Measurements from ENCODE around the gene ZNF189. TPM values are rescaled to one million over a fixed set of nuclear protein-coding genes. Genes with fewer than 3 reads are reported as not detected.

ZNF189 gene
- total and polyA plus RNA-seq, 4 donors, result 26.2 to 50.0 (median 37.5) TPM

- H3K4me1 ChIP-seq (ENCODE audit: control insufficient read depth, insufficient read depth, low read length), result no peaks in the 10 kb centered on the region
- no peaks in the 10 kb centered on the region for H3K36me3 ChIP-seq (ENCODE audit: control insufficient read depth, insufficient read depth, low read length)
- H3K27me3 ChIP-seq (ENCODE audit: control insufficient read depth, insufficient read depth, low read length), result no peaks in the 10 kb centered on the region
- no peaks in the 10 kb centered on the region for H3K9me3 ChIP-seq (ENCODE audit: control insufficient read depth, insufficient read depth, low read length)
- no peak for DNase-seq (ENCODE audit: low read depth in 4 of 6, low spot score in 6 of 6)
- H3K27ac ChIP-seq (ENCODE audit: low read depth, low read length), result no peak overlapping the region
- no peak overlapping the region for H3K4me3 ChIP-seq (ENCODE audit: low read depth, low read length)
These were observed 38.0 kb upstream of the ZNF189 start for GRCh38 chr9:101360647-101361046.

GRCh38 chr9:101362450-101362849, 36.2 kb upstream of the ZNF189 start:
- Histone ChIP-seq H3K9me3 (ENCODE audit: control insufficient read depth, insufficient read depth, low read length) (no peaks in the 10 kb centered on the region), H3K4me1 (ENCODE audit: control insufficient read depth, insufficient read depth, low read length) (no peaks in the 10 kb centered on the region), H3K27ac (ENCODE audit: low read depth, low read length) (no peak overlapping the region), H3K4me3 (ENCODE audit: low read depth, low read length) (no peak overlapping the region), H3K36me3 (ENCODE audit: control insufficient read depth, insufficient read depth, low read length) (no peaks in the 10 kb centered on the region), H3K27me3 (ENCODE audit: control insufficient read depth, insufficient read depth, low read length) (no peaks in the 10 kb centered on the region)
- DNase-seq (ENCODE audit: low read depth in 4 of 6, low spot score in 6 of 6), result no peak
- 94% methylated on average over 2 of the region's 5 CpGs for WGBS (ENCODE audit: insufficient coverage)

- Histone ChIP-seq H3K36me3 (ENCODE audit: control insufficient read depth, insufficient read depth, low read length) (no peaks in the 10 kb centered on the region), H3K9me3 (ENCODE audit: control insufficient read depth, insufficient read depth, low read length) (no peaks in the 10 kb centered on the region), H3K4me3 (ENCODE audit: low read depth, low read length) (no peak overlapping the region), H3K27ac (ENCODE audit: low read depth, low read length) (no peak overlapping the region), H3K27me3 (ENCODE audit: control insufficient read depth, insufficient read depth, low read length) (no peaks in the 10 kb centered on the region), H3K4me1 (ENCODE audit: control insufficient read depth, insufficient read depth, low read length) (no peaks in the 10 kb centered on the region)
- no peak for DNase-seq (ENCODE audit: low read depth in 4 of 6, low spot score in 6 of 6)
These were observed 33.5 kb upstream of the ZNF189 start for GRCh38 chr9:101365181-101365580.

GRCh38 chr9:101366038-101366756, 32.5 kb upstream of the ZNF189 start:
- no peak for DNase-seq (ENCODE audit: low read depth in 4 of 6, low spot score in 6 of 6)
- Histone ChIP-seq H3K4me1 (ENCODE audit: control insufficient read depth, insufficient read depth, low read length) (no peaks in the 10 kb centered on the region), H3K27me3 (ENCODE audit: control insufficient read depth, insufficient read depth, low read length) (no peaks in the 10 kb centered on the region), H3K27ac (ENCODE audit: low read depth, low read length) (no peak overlapping the region), H3K36me3 (ENCODE audit: control insufficient read depth, insufficient read depth, low read length) (no peaks in the 10 kb centered on the region), H3K9me3 (ENCODE audit: control insufficient read depth, insufficient read depth, low read length) (no peaks in the 10 kb centered on the region), H3K4me3 (ENCODE audit: low read depth, low read length) (no peak overlapping the region)
- no CpG with 5 or more reads among the region's 5 CpGs for WGBS (ENCODE audit: insufficient coverage)

GRCh38 chr9:101367323-101367722, 31.3 kb upstream of the ZNF189 start:
- no peak for DNase-seq (ENCODE audit: low read depth in 4 of 6, low spot score in 6 of 6)
- Histone ChIP-seq H3K27me3 (ENCODE audit: control insufficient read depth, insufficient read depth, low read length) (no peaks in the 10 kb centered on the region), H3K36me3 (ENCODE audit: control insufficient read depth, insufficient read depth, low read length) (no peaks in the 10 kb centered on the region), H3K9me3 (ENCODE audit: control insufficient read depth, insufficient read depth, low read length) (peaks cover 2% of the 10 kb centered on the region), H3K4me3 (ENCODE audit: low read depth, low read length) (no peak overlapping the region), H3K27ac (ENCODE audit: low read depth, low read length) (no peak overlapping the region), H3K4me1 (ENCODE audit: control insufficient read depth, insufficient read depth, low read length) (no peaks in the 10 kb centered on the region)
- WGBS (ENCODE audit: insufficient coverage), result 100% methylated on average over 1 of the region's 3 CpGs

- Histone ChIP-seq H3K36me3 (ENCODE audit: control insufficient read depth, insufficient read depth, low read length) (no peaks in the 10 kb centered on the region), H3K27me3 (ENCODE audit: control insufficient read depth, insufficient read depth, low read length) (no peaks in the 10 kb centered on the region), H3K4me1 (ENCODE audit: control insufficient read depth, insufficient read depth, low read length) (no peaks in the 10 kb centered on the region), H3K4me3 (ENCODE audit: low read depth, low read length) (no peak overlapping the region), H3K27ac (ENCODE audit: low read depth, low read length) (no peak overlapping the region), H3K9me3 (ENCODE audit: control insufficient read depth, insufficient read depth, low read length) (peaks cover 2% of the 10 kb centered on the region)
- no CpG with 5 or more reads among the region's 2 CpGs for WGBS (ENCODE audit: insufficient coverage)
- DNase-seq (ENCODE audit: low read depth in 4 of 6, low spot score in 6 of 6), result no peak
These were observed 29.4 kb upstream of the ZNF189 start for GRCh38 chr9:101369286-101369685.

- Histone ChIP-seq H3K36me3 (ENCODE audit: control insufficient read depth, insufficient read depth, low read length) (no peaks in the 10 kb centered on the region), H3K27me3 (ENCODE audit: control insufficient read depth, insufficient read depth, low read length) (no peaks in the 10 kb centered on the region), H3K4me3 (ENCODE audit: low read depth, low read length) (no peak overlapping the region), H3K27ac (ENCODE audit: low read depth, low read length) (no peak overlapping the region), H3K9me3 (ENCODE audit: control insufficient read depth, insufficient read depth, low read length) (peaks cover 2% of the 10 kb centered on the region), H3K4me1 (ENCODE audit: control insufficient read depth, insufficient read depth, low read length) (no peaks in the 10 kb centered on the region)
- no peak for DNase-seq (ENCODE audit: low read depth in 4 of 6, low spot score in 6 of 6)
- 80% methylated on average over 1 of the region's 2 CpGs for WGBS (ENCODE audit: insufficient coverage)
These were observed 28.6 kb upstream of the ZNF189 start for GRCh38 chr9:101369884-101370531.

GRCh38 chr9:101371813-101372212, 26.8 kb upstream of the ZNF189 start:
- WGBS (ENCODE audit: insufficient coverage), result no CpG with 5 or more reads among the region's 3 CpGs

GRCh38 chr9:101372327-101373118, 26.1 kb upstream of the ZNF189 start:
- DNase-seq (ENCODE audit: low read depth in 4 of 6, low spot score in 6 of 6), result no peak
- no peaks in the 10 kb centered on the region for H3K36me3 ChIP-seq (ENCODE audit: control insufficient read depth, insufficient read depth, low read length)
- no CpG with 5 or more reads among the region's 2 CpGs for WGBS (ENCODE audit: insufficient coverage)
- H3K4me1 ChIP-seq (ENCODE audit: control insufficient read depth, insufficient read depth, low read length), result no peaks in the 10 kb centered on the region
- no peak overlapping the region for H3K27ac ChIP-seq (ENCODE audit: low read depth, low read length)
- H3K9me3 ChIP-seq (ENCODE audit: control insufficient read depth, insufficient read depth, low read length), result peaks cover 2% of the 10 kb centered on the region
- no peak overlapping the region for H3K4me3 ChIP-seq (ENCODE audit: low read depth, low read length)
- H3K27me3 ChIP-seq (ENCODE audit: control insufficient read depth, insufficient read depth, low read length), result no peaks in the 10 kb centered on the region

More at GRCh38 chr9:101371813-101372212, 26.8 kb upstream of the ZNF189 start:
- Histone ChIP-seq H3K27me3 (ENCODE audit: control insufficient read depth, insufficient read depth, low read length) (no peaks in the 10 kb centered on the region), H3K4me1 (ENCODE audit: control insufficient read depth, insufficient read depth, low read length) (no peaks in the 10 kb centered on the region), H3K27ac (ENCODE audit: low read depth, low read length) (no peak overlapping the region), H3K4me3 (ENCODE audit: low read depth, low read length) (no peak overlapping the region), H3K9me3 (ENCODE audit: control insufficient read depth, insufficient read depth, low read length) (peaks cover 2% of the 10 kb centered on the region), H3K36me3 (ENCODE audit: control insufficient read depth, insufficient read depth, low read length) (no peaks in the 10 kb centered on the region)
- DNase-seq (ENCODE audit: low read depth in 4 of 6, low spot score in 6 of 6), result no peak
